Left lung (tissue), 10 donors: ENCODE results near the gene NEGR1. TPM values are rescaled to one million over a fixed set of nuclear protein-coding genes. Genes with fewer than 3 reads are reported as not detected.

Experiments used
- ATAC-seq: fragments of 200-7000 bp; cut with Tn5 transposase; one replicate; pipeline ENCODE4 v1.9.1; 2020; ENCODE audit warnings: moderate library complexity
- DNase-seq, 4 donors: peaks; one replicate each; pipeline ENCODE4 v3.0.0-alpha.2; 2013 to 2020
- H3K27ac ChIP-seq, 2 donors: fragments of 200-600 bp; sonication (generic) in 1 of 2; one replicate each; pipeline versions ENCODE4 v1.5.0 to v1.8.0; 2020 to 2021
- H3K27me3 ChIP-seq, 2 donors: fragments of 200-600 bp; sonication (generic) in 1 of 2; one replicate each; pipeline versions ENCODE4 v1.5.0 to v1.8.0; 2020 to 2021
- H3K36me3 ChIP-seq, 2 donors: fragments of 200-600 bp; sonication (generic) in 1 of 2; one replicate each; pipeline versions ENCODE4 v1.5.0 to v1.8.0; 2020 to 2021
- H3K4me1 ChIP-seq, 2 donors: fragments of 200-600 bp; one replicate each; pipeline ENCODE4 v1.8.0; 2021
- H3K4me3 ChIP-seq, 2 donors: fragments of 200-600 bp; sonication (generic) in 1 of 2; one replicate each; pipeline versions ENCODE4 v1.5.0 to v1.8.0; 2020 to 2021; ENCODE audit warnings: mild to moderate bottlenecking in 1 of 2
- H3K9me3 ChIP-seq, 2 donors: fragments of 200-600 bp; sonication (generic) in 1 of 2; one replicate each; pipeline versions ENCODE4 v1.5.0 to v1.8.0; 2020 to 2021
- intact Hi-C, 2 donors: fragments of 100-400 bp; cut with DNase I; formaldehyde crosslinking; loops; one replicate each; pipeline versions ENCODE4 v1.11.2 to v1.14.2; 2022
- polyA plus RNA-seq, 6 donors: library from polyadenylated mRNA; unstranded; fragments of 120-200 nt; gene quantifications; one replicate each; pipeline ENCODE4 v1.2.1, GENCODE V29; 2013; ENCODE audit not compliant: insufficient read length in 6 of 6
- total RNA-seq, 2 donors: library from RNA; stranded (reverse); fragmentation: NEBNext Ultra II Directional; extraction: Animal tissue kit (Norgen Biotek cat#: 25700); gene quantifications; one replicate each; pipeline ENCODE4 v1.2.1, GENCODE V29; 2021
- TF ChIP-seq, protein P1 (sequence below), 2 donors: fragments of 200-600 bp; sonication (generic) in 1 of 2; IDR thresholded peaks; one replicate each; pipeline versions ENCODE4 v1.5.0 to v1.8.0; 2021; ENCODE audit warnings: antibody characterized with exemption in 2 of 2
- donor health status: DM: no; HTN: yes; CAD: no.
- donor health status: DM: no; HTN: no; CAD: no.

Gene NEGR1
- total and polyA plus RNA-seq, 8 donors, result 2.4 to 5.7 (median 3.5) TPM

GRCh38 chr1:72117621-72118020, 164.7 kb downstream of the NEGR1 start:
- DNase-seq (no peak), ATAC-seq (no peak)
- no peak overlapping the region for H3K4me3 ChIP-seq
- intact Hi-C loops, result no loop called here
- H3K4me1 ChIP-seq, result no peaks in the 10 kb centered on the region
- no peaks in the 10 kb centered on the region for H3K9me3 ChIP-seq
- no peaks in the 10 kb centered on the region for H3K36me3 ChIP-seq
- H3K27ac ChIP-seq, result no peak overlapping the region
- H3K27me3 ChIP-seq, result no peaks in the 10 kb centered on the region
- TF ChIP-seq, protein P1, sequence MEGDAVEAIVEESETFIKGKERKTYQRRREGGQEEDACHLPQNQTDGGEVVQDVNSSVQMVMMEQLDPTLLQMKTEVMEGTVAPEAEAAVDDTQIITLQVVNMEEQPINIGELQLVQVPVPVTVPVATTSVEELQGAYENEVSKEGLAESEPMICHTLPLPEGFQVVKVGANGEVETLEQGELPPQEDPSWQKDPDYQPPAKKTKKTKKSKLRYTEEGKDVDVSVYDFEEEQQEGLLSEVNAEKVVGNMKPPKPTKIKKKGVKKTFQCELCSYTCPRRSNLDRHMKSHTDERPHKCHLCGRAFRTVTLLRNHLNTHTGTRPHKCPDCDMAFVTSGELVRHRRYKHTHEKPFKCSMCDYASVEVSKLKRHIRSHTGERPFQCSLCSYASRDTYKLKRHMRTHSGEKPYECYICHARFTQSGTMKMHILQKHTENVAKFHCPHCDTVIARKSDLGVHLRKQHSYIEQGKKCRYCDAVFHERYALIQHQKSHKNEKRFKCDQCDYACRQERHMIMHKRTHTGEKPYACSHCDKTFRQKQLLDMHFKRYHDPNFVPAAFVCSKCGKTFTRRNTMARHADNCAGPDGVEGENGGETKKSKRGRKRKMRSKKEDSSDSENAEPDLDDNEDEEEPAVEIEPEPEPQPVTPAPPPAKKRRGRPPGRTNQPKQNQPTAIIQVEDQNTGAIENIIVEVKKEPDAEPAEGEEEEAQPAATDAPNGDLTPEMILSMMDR (IDR thresholded peaks at IDR 0.05), result no peak

DNA sequence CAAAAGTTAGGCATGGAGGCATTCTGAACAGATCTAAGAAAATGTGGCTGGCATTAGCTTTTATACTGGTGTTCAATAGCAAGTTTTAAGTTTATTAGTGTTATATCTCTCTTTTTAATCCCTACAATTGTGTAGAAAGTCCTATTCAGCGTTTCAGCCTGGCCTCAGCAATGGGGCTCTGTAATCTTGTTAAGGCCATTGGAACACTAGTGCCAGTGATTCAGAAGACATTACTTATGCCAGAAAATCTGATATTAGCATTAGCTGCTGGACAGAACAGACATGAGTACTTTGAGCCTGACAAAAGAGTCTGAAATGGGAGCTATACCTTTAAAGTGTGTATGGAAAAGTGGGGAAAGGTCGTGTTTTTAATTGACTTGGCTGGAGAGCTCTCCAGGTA, 167.0 kb downstream of the NEGR1 start:
- DNase-seq (no peak), ATAC-seq (no peak)
- H3K27ac ChIP-seq, result no peak overlapping the region
- TF ChIP-seq, protein P1 (IDR thresholded peaks at IDR 0.05), result no peak
- no peaks in the 10 kb centered on the region for H3K9me3 ChIP-seq
- no peaks in the 10 kb centered on the region for H3K27me3 ChIP-seq
- H3K4me3 ChIP-seq, result no peak overlapping the region
- no peaks in the 10 kb centered on the region for H3K36me3 ChIP-seq
- H3K4me1 ChIP-seq, result no peaks in the 10 kb centered on the region
- intact Hi-C loops, result no loop called here

- Histone ChIP-seq H3K4me1 (no peaks in the 10 kb centered on the region), H3K4me3 (no peak overlapping the region), H3K27ac (no peak overlapping the region), H3K9me3 (no peaks in the 10 kb centered on the region), H3K27me3 (no peaks in the 10 kb centered on the region), H3K36me3 (no peaks in the 10 kb centered on the region)
- ATAC-seq (no peak), DNase-seq (no peak)
- intact Hi-C loops, result no loop called here
- TF ChIP-seq, protein P1 (IDR thresholded peaks at IDR 0.05), result no peak
Observed at GRCh38 chr1:72111662-72112061, 170.7 kb downstream of the NEGR1 start.

- Histone ChIP-seq H3K9me3 (no peaks in the 10 kb centered on the region), H3K4me1 (no peaks in the 10 kb centered on the region), H3K4me3 (no peak overlapping the region), H3K36me3 (no peaks in the 10 kb centered on the region), H3K27me3 (no peaks in the 10 kb centered on the region), H3K27ac (no peak overlapping the region)
- ATAC-seq (no peak), DNase-seq (no peak)
- intact Hi-C loops, result no loop called here
- TF ChIP-seq, protein P1 (IDR thresholded peaks at IDR 0.05), result no peak
Observed at GRCh38 chr1:72109916-72110315, 172.4 kb downstream of the NEGR1 start.

DNA sequence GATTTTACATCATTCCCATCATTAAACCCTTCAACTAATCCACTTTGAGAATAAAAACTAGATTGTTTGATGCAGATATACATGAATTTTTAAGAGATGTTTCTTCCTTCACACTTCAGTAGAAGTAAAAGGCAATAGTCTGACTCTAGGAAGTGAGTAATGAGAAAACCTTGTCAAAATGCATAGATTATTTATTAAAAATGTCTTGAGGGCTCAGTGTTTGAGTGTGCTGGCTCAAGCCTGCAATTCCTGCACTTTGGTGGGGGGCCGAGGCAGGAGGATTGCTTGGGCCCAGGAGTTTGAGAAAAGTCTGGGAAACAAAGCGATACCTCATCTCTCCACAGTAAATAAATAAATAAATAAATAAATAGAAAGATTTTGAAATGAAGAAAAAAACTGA, 177.1 kb downstream of the NEGR1 start:
- H3K9me3 ChIP-seq, result no peaks in the 10 kb centered on the region
- H3K27me3 ChIP-seq, result no peaks in the 10 kb centered on the region
- no peak for ATAC-seq
- H3K4me3 ChIP-seq, result no peak overlapping the region
- no peaks in the 10 kb centered on the region for H3K4me1 ChIP-seq
- no peaks in the 10 kb centered on the region for H3K36me3 ChIP-seq
- H3K27ac ChIP-seq, result no peak overlapping the region
- no peak for DNase-seq
- TF ChIP-seq, protein P1 (IDR thresholded peaks at IDR 0.05), result no peak
- intact Hi-C loops, result no loop called here
